ENCODE results near the gene MRPS30.
"Not testable (repeated sequence)": the region's sequence is repeated elsewhere in the genome, so short reads cannot be mapped to it uniquely, and the experiment has no call there.

MRPS30 gene

DNA sequence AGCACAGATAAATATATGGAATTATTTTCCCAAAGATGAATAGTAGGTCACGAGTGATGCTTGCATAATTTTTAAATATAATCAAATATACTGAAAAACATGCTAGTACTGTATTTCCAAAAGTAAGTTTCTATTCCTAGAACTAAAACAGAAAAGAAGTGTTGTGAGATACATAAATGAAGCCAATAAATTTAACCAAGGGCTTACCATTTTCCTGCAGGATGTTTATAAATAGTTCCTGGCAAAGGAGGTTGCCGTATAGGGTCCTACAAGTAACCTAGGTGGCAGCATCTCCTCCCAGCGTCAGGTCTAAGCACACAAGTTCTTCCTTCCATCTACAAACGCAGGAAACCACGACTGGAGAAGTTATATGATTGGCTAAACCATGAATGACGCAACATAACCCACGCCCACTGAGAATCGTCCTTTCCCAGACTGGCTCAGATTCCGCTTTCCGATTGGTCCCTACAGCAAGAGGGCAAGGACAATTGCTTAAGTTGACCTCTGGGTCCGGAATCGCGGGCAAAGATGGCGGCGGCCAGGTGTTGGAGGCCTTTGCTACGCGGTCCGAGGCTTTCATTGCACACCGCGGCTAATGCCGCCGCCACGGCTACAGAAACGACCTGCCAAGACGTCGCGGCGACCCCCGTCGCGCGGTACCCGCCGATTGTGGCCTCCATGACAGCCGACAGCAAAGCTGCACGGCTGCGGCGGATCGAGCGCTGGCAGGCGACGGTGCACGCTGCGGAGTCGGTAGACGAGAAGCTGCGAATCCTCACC, at the start of gene MRPS30:
Gene MRPS30 (plus strand): TSS at position 513 of the 780 bp plus-strand sequence. CDS start 16 bp downstream, at position 529.
- peak; percentile 99 for DNase-seq

DNA sequence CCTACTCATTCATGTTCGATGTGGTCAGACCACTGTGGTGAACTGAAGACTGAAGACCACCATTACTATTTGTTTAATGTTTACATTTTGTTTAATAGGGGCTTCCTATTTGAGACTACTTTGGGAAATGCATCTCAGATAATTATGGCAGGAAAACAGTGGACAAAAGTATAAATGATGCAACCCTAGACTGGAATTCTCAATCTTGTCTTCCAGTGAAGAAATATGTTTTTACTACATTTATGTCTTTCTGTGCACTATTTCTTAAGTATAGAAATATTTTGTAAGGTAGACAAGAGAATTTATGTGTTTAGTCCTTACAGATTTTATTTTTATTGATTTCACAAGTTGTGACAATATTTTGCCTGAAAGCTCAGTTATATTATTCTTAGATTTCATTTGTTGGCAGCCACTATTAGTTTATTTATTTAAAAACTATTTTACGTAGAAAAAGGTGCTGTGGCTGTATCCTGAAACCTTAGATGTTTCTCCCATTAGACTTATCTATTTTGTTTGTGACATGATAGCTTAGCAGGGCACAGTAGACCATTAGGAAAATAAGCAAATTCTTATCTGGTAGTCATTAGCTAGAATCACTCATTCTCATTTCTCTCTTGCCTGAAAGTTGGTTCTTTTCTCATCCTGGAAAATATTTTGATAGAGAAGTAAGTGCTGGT, 39.4 kb upstream of the MRPS30 start:
- DNase-seq: no peak

GRCh38 chr5:44769877-44770209, 38.9 kb upstream of the MRPS30 start:
- no peak for DNase-seq

DNA sequence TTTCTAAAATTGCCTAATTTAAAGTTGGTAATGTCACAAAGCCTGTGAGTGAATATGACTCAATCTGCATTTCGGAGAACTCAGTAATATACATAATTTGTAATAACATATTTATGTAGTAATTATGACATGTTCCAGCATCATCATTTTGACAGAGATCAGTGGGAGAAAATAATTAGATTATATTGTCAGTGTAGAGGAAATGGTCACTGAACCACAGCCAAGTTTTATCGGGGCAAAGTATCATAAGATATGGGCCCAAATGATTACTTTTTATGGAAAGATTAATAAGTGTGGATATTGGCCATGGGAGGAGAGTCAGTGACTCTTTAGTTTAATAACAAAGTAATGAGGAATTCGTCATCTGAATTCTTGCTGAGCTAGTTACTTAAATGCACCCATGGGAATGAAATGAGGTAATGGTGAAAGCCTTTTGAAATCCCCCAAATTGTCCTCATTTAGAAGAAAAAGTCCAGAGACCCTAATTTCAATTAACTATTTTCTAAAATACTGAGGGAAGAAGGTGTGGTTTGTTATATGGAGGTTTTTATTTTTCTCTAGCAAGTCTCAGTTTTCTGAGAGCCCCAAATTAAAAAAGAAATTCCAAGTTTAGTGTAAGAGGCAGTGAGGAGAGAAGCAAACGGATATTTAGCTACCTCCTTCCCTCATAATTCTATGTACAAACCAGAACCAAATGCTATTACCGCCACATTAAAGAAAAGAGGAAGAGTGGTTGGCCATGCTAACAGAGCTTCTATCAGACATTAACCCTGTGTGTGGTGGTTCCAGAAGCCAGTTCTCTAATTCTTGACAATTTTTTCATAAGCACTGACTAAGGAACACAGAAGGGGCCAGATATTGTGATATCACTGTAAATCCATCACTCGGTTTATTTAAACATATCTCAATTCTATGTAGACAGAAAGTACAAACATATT, 37.7 kb upstream of the MRPS30 start:
- no peak for DNase-seq

GRCh38 chr5:44772397-44772796, 36.4 kb upstream of the MRPS30 start:
- not testable (repeated sequence) for DNase-seq

DNA sequence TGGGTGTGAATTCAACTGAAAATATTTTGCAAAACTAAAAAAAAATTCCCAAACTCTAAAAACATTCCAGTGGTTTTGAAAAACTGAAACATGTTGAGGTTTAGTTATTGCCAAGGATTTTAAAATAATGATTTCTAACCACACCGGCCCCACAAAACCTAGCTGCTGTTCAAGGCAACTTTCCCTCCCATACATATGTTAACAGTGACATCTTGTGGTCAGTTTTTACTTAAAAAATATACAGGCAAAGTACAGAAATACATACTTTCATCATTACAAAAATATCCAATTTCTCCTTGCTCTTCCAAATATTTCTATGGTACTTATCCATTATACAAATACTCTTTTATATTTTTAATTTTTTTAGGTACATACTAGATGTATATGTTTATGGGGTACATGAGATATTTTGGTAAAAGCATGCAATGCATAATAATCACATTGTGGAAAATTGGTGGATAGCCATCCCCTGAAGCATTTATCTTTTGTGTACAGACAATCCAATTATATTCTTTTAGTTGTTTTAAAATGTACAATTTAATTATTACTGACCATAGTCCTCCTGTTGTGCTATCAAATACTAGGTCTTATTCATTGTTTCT, 34.4 kb upstream of the MRPS30 start:
- no peak for DNase-seq

DNA sequence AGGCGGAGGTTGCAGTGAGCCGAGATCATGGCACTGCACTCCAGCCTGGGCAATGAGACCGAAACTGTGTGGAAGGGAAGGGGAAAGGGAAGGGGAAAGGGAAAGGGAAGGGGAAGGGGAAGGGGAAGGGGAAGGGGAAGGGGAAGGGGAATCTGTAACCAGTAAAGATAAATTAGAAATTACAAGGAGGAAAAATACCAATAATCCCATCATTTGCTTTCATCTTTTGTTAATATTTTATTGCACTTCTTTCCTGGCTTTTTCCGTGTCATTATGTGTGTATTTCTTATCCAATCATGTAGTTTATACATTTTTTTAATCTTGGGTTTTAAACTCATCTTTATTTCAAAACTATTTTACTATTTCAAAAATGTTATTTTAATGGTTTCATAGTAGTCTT, 29.6 kb upstream of the MRPS30 start:
- DNase-seq: no peak

DNA sequence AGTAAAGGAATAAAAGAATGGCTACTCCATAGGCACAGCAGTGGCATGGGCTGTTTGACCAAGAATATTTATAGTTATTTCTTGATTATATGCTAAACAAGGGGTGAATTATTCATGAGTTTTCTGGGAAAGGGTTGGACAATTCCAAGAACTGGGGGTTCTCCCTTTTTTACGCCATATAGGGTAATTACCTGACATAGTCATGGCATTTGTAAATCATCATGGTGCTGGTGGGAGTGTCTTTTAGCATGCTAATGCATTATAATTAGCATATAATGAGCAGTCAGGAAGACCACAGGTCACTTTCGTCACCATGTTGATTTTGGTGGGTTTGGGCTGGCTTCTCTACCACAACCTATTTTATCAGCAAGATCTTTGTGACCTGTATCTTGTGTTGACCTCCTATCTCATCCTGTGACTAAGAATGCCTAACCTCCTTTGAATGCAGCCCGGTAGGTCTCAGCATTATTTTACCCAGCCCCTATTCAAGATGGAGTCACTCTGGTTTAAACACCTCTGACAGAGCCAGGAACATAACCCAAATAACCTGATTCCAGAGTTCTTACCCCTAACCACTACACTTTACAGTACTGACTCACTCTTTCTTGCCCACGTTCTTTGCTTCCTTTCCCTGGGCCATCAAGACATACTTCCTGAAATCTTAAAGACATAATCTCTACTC, 25.0 kb upstream of the MRPS30 start:
- DNase-seq: no peak

DNA sequence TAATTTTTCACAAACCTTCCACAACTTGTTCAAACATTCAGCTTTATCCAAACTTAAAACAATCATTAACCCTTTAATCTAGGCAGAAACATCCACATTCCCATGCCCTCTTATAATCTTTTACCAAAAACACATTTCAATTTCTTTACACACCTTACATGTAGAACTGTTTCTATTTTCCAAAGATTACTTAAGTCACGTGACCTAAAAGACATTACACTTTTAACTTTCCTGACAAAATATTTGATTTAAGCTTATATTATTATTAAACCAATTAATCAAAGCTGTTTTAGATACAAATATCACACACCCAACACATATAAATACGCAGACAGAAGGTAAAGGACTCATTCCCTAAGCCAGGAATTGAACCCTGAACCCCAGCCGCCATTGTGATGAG, 21.0 kb upstream of the MRPS30 start:
- no peak for DNase-seq

GRCh38 chr5:44789372-44789995, 19.3 kb upstream of the MRPS30 start:
- not testable (repeated sequence) for DNase-seq

DNA sequence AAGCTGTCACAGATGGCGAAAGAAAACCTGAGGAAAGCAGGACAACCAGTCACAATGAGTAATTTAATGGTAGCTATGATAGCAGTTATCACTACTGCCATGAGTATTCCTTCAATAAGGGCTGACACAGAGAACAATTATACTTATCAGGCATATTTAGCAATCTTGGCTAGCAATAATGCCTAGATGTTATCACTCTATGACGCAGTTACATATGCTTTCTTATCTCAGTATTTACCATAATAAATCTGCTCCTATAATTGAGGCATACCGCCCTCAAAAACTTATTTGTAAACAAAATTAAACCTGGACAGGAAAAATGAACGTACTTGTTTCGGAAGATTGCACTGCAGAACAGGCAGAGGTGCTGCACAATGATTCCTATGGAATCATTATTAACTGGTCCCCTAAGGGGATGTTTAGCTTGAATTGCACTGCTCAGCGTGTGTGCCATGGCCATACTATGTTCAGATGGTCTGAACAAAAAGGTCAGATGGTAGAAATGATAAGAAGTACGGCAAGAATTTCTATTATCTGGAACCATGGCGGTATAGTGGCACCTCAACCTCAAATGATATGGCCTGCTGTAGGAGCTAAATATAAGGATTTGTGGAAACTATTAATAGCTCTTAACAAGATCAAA, 16.6 kb upstream of the MRPS30 start:
- DNase-seq: not testable (repeated sequence)

GRCh38 chr5:44794371-44794770, 14.4 kb upstream of the MRPS30 start:
- DNase-seq: no peak

DNA sequence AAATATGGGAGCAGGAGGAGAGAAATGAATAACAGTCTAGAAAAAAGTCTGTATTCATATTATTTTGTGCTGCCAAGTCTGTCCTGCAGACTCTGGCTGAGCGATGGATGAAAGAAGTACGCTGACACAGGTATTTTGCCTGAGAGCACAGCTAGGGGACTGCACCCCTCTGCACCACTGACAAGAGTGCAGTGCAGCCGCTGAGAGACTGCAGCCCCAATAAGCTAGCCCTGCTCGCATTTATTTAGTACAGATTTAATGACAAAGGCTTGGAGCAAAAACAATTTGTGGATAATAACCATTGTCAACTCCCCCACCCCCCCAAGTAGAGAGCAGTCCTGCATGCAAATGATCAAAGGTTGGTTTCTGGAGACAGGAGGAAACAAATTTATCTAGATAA, 13.3 kb upstream of the MRPS30 start:
- no peak for DNase-seq

GRCh38 chr5:44797841-44798240, 10.9 kb upstream of the MRPS30 start:
- DNase-seq: no peak

- DNase-seq: no peak
Observed at GRCh38 chr5:44801992-44802391, 6.8 kb upstream of the MRPS30 start.

- no peak for DNase-seq
Observed at GRCh38 chr5:44806608-44807007, 2.1 kb upstream of the MRPS30 start.

GRCh38 chr5:44807269-44807668, 1.5 kb upstream of the MRPS30 start:
- DNase-seq: no peak

GRCh38 chr5:44809215-44809955, 638 bp downstream of the MRPS30 start:
- DNase-seq: peak; percentile 46

- no peak for DNase-seq
Observed at GRCh38 chr5:44809956-44810420, 1.2 kb downstream of the MRPS30 start.

- DNase-seq: no peak
Observed at GRCh38 chr5:44814761-44815160, 6.0 kb downstream of the MRPS30 start.

DNA sequence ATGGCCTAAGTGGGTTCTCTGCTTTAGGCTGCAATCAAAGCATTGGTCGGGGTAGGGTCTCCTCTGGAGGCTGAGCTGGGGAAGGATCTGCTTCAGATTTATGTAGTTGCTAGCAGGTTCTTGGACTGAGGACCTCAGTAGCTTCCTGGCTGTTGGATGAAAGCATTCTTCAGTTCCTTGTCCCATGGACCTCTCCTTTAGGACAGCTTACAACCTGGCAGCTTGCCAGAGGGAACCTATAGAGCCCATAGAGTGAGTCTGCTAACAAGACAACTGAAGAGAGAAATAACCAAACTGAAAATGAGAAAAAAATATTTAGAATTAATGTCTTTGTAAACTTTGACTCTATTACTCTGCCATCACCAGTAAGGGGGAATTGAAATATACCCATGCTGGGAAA, 12.4 kb downstream of the MRPS30 start:
- DNase-seq: no peak
